AG04450 (cell line): Measurements from ENCODE around the gene LRRC10. TPM values are rescaled to one million over a fixed set of nuclear protein-coding genes. Genes with fewer than 3 reads are reported as not detected.
"Not testable (repeated sequence)": the region's sequence is repeated elsewhere in the genome, so short reads cannot be mapped to it uniquely, and the experiment has no call there.

Experiments used
- CTCF ChIA-PET: fragments of 300-600, 350-600 bp; formaldehyde crosslinking; extraction: SDS; loops from one replicate; lab custom pipeline; 2022; ENCODE audit warnings: antibody characterized with exemption, inconsistent platforms; lab: Charles Lee
- POLR2A ChIA-PET: fragments of 350-600 bp; formaldehyde crosslinking; extraction: SDS; loops from one replicate; lab custom pipeline; 2021; ENCODE audit warnings: antibody characterized with exemption, inconsistent platforms; lab: Yijun Ruan, JAX
- DNase-seq: peaks from one replicate; pipeline ENCODE4 v3.0.0-alpha.2; 2011; ENCODE audit warnings: low read depth, low spot score
- H3K27ac ChIP-seq: one replicate; pipeline ENCODE4 v1.5.1; 2012; ENCODE audit warnings: low read depth, low read length, control low read depth
- H3K27me3 ChIP-seq: one replicate; pipeline ENCODE4 v1.6.0; 2012; ENCODE audit warnings: low read length; ENCODE audit not compliant: control insufficient read depth, insufficient read depth
- H3K4me3 ChIP-seq: 2 replicates; pipeline ENCODE4 v1.5.1; 2011; ENCODE audit warnings: mild to moderate bottlenecking, low read depth, low read length, control low read depth
- H3K9me3 ChIP-seq: 2 replicates; pipeline ENCODE4 v1.5.1; 2012; ENCODE audit warnings: low read length; ENCODE audit not compliant: control insufficient read depth, insufficient read depth
- polyA plus RNA-seq: library from polyadenylated mRNA; depleted of rRNA; stranded (reverse); fragments of >200 nt; gene quantifications from 2 replicates; pipeline ENCODE4 v1.2.3, GENCODE V29; 2011
- TF ChIP-seq, protein P1 (sequence below): IDR thresholded peaks from 2 replicates; pipeline ENCODE4 v1.5.1; 2011; ENCODE audit warnings: low read depth, low read length, control low read depth, inconsistent platforms

Gene LRRC10
- polyA plus RNA-seq, 1 experiment, result not detected

DNA sequence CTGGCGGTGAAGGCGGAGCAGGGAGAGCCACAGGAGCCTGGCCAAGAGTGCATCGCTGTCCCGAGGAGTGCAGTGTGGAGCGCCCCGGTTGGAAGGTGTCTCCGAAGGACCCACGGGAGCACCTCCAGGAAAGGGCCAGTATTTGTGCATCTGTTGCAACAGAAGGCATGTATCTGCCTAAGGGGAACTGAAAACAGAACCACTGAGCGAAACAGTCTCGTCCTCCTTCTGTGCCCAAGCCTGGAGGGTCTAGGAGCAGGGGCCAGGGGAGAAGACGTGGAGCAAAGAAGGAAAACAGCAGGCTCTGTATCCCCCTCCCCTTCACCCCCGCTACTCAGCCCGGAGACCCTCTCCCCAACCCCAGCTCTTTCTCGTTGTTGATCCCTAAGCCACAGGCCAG lies 5.3 kb upstream of the LRRC10 start:
- POLR2A ChIA-PET, result no interaction called here
- no peak overlapping the region for H3K4me3 ChIP-seq
- no peak for DNase-seq
- CTCF ChIA-PET, result interaction anchor here (7.0 kb wide), 1 partner anchor 23 kb away, joined by 48 read pairs; no protein-coding TSS in a partner anchor
- TF ChIP-seq, protein P1, sequence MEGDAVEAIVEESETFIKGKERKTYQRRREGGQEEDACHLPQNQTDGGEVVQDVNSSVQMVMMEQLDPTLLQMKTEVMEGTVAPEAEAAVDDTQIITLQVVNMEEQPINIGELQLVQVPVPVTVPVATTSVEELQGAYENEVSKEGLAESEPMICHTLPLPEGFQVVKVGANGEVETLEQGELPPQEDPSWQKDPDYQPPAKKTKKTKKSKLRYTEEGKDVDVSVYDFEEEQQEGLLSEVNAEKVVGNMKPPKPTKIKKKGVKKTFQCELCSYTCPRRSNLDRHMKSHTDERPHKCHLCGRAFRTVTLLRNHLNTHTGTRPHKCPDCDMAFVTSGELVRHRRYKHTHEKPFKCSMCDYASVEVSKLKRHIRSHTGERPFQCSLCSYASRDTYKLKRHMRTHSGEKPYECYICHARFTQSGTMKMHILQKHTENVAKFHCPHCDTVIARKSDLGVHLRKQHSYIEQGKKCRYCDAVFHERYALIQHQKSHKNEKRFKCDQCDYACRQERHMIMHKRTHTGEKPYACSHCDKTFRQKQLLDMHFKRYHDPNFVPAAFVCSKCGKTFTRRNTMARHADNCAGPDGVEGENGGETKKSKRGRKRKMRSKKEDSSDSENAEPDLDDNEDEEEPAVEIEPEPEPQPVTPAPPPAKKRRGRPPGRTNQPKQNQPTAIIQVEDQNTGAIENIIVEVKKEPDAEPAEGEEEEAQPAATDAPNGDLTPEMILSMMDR, result no peak
- peaks cover 5% of the 10 kb centered on the region for H3K27me3 ChIP-seq
- H3K9me3 ChIP-seq, result no peaks in the 10 kb centered on the region; the same call in 1 of the 2 replicates
- H3K27ac ChIP-seq, result no peak overlapping the region

DNA sequence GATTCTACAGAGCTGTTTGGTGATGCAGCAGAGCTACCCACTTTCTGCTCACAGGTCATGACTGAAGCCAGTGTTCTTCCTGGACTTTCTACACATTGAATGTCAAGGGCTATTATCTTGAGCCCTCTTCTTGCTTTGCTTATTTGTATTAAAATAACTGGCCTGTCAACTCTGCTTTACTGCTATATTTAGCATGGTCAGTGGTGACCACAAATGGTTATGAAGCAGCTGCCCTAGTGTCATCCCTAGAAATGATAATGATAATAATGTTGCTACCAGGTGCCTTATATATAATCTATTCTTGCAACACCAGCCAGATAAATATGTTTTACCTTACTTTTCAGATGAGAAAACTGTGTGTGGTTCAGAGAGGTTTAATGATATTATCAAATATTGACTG lies 2.6 kb upstream of the LRRC10 start:
- POLR2A ChIA-PET, result no interaction called here
- no peaks in the 10 kb centered on the region; the same call in 1 of the 2 replicates for H3K9me3 ChIP-seq
- TF ChIP-seq, protein P1, result no peak
- no peak overlapping the region for H3K4me3 ChIP-seq
- peaks cover 9% of the 10 kb centered on the region for H3K27me3 ChIP-seq
- H3K27ac ChIP-seq, result no peak overlapping the region
- CTCF ChIA-PET, result no interaction called here
- DNase-seq, result no peak

DNA sequence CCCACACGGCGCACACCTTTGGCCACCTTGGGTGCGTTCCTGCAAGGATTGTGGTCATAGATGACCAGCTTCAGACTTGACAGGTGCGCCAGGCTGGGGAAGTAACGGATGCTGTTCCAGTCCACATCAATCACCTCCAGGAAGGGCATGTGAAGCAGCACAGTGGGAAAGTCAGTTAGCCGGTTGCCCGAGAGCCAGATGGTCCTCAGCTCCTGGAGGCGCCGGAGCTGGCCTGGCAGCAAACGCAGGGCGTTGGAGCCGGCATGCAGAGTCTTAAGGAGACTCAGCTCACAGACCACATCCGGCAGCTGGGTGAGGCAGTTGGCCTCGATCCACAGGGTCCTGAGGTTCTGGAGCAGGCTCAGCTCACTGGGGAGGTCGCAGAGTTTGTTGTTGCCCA lies 581 bp downstream of the LRRC10 start:
- Histone ChIP-seq H3K27ac (no peak overlapping the region), H3K27me3 (peaks cover 6% of the 10 kb centered on the region), H3K4me3 (no peak overlapping the region), H3K9me3 (no peaks in the 10 kb centered on the region; the same call in 1 of the 2 replicates)
- POLR2A ChIA-PET, result no interaction called here
- TF ChIP-seq, protein P1, result no peak
- DNase-seq, result no peak
- CTCF ChIA-PET, result interaction anchor here (1.3 kb wide), 1 partner anchor 29 kb away, joined by 3 read pairs; no protein-coding TSS in a partner anchor

DNA sequence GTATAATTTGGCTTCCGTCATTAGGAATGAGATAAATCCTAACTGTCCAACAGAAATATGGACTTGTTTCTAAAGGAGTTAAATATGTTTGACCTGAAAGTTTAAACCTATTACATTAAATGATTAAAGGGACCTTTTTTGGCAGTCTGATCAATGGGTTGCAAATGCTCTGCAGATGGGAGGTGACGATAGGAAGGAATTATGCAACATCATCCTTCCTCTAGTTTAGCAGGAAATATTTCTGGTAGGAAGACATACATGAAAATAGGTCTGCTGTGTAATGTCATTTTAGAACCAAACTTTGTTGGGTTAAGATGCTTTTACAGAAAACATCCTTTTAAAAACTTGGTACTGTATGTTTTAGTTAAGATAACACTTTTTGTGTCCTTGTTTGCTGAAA lies 2.6 kb downstream of the LRRC10 start:
- DNase-seq, result no peak
- ChIA-PET POLR2A (no interaction called here), CTCF (interaction anchor here (0.7 to 1.1 kb wide), 2 partner anchors 16 to 32 kb away, joined by 4 to 5 read pairs; no protein-coding TSS in a partner anchor)
- Histone ChIP-seq H3K4me3 (no peak overlapping the region), H3K27me3 (peaks cover 6% of the 10 kb centered on the region), H3K27ac (no peak overlapping the region), H3K9me3 (no peaks in the 10 kb centered on the region; the same call in 1 of the 2 replicates)
- TF ChIP-seq, protein P1, result no peak

DNA sequence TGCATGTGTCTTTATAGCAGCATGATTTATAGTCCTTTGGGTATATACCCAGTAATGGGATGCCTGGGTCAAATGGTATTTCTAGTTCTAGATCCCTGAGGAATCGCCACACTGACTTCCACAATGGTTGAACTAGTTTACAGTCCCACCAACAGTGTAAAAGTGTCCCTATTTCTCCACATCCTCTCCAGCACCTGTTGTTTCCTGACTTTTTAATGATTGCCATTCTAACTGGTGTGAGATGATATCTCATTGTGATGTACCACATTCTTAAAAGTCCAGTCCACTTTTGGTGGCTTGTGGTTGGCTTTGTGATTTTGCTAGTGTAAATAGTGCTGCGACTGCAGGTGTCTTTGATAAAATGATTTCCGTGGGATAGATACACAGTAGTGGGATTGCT lies 6.4 kb downstream of the LRRC10 start:
- POLR2A ChIA-PET, DNase-seq, H3K27ac ChIP-seq, H3K4me3 ChIP-seq, H3K9me3 ChIP-seq, H3K27me3 ChIP-seq: not testable (repeated sequence)
- CTCF ChIA-PET, result interaction anchor here (0.8 kb wide), 1 partner anchor 36 kb away, joined by 9 read pairs; no protein-coding TSS in a partner anchor

DNA sequence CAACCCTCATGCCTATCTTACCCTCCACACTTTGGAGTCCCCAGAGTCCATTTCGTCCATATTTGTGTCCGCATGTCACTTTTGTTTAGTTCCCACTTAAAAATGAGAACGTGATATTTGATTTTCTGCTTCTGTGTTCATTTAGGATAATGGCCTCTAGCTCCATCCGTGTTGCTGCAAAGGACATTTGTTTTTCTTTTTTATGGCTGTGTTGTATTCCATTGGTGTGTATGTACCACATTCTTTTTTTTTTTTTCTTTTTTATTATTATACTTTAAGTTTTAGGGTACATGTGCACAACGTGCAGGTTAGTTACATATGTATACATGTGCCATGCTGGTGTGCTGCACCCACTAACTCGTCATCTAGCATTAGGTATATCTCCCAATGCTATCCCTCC lies 7.2 kb downstream of the LRRC10 start:
- POLR2A ChIA-PET, H3K4me3 ChIP-seq, H3K27me3 ChIP-seq, DNase-seq, H3K27ac ChIP-seq, H3K9me3 ChIP-seq, CTCF ChIA-PET: not testable (repeated sequence)
